ENCODE results near the gene SPTBN1.

The SPTBN1 gene

GRCh38 chr2:54579682-54580620, 123.8 kb downstream of the SPTBN1 start:
- in situ Hi-C loops (cut with HindIII; ENCODE audit: low sequenced_read_pairs) = no loop called here
- no peak for TF ChIP-seq CTCF (IDR thresholded peaks at IDR 0.05; ENCODE audit: low read depth, low read length)
- no peak for DNase-seq (ENCODE audit: low read depth, low spot score)
- no peak overlapping the region for H3K4me3 ChIP-seq (ENCODE audit: low read depth, low read length)

GRCh38 chr2:54581326-54582039, 125.4 kb downstream of the SPTBN1 start:
- no peak for DNase-seq (ENCODE audit: low read depth, low spot score)
- in situ Hi-C loops (cut with HindIII; ENCODE audit: low sequenced_read_pairs) = no loop called here
- no peak for TF ChIP-seq CTCF (IDR thresholded peaks at IDR 0.05; ENCODE audit: low read depth, low read length)
- no peak overlapping the region for H3K4me3 ChIP-seq (ENCODE audit: low read depth, low read length)

GRCh38 chr2:54582987-54583386, 126.9 kb downstream of the SPTBN1 start:
- no peak for DNase-seq (ENCODE audit: low read depth, low spot score)
- H3K4me3 ChIP-seq (ENCODE audit: low read depth, low read length) = no peak overlapping the region
- no peak for TF ChIP-seq CTCF (IDR thresholded peaks at IDR 0.05; ENCODE audit: low read depth, low read length)
- in situ Hi-C loops (cut with HindIII; ENCODE audit: low sequenced_read_pairs) = no loop called here

- no peak for TF ChIP-seq CTCF (IDR thresholded peaks at IDR 0.05; ENCODE audit: low read depth, low read length)
- no peak for DNase-seq (ENCODE audit: low read depth, low spot score)
- in situ Hi-C loops (cut with HindIII; ENCODE audit: low sequenced_read_pairs) = no loop called here
- no peak overlapping the region for H3K4me3 ChIP-seq (ENCODE audit: low read depth, low read length)
Observed at GRCh38 chr2:54584598-54584997, 128.5 kb downstream of the SPTBN1 start.

- no peak overlapping the region for H3K4me3 ChIP-seq (ENCODE audit: low read depth, low read length)
- in situ Hi-C loops (cut with HindIII; ENCODE audit: low sequenced_read_pairs) = no loop called here
- TF ChIP-seq CTCF (IDR thresholded peaks at IDR 0.05; ENCODE audit: low read depth, low read length) = no peak
- no peak for DNase-seq (ENCODE audit: low read depth, low spot score)
Observed at GRCh38 chr2:54585136-54585733, 129.1 kb downstream of the SPTBN1 start.

GRCh38 chr2:54586062-54586461, 129.9 kb downstream of the SPTBN1 start:
- no peak overlapping the region for H3K4me3 ChIP-seq (ENCODE audit: low read depth, low read length)
- TF ChIP-seq CTCF (IDR thresholded peaks at IDR 0.05; ENCODE audit: low read depth, low read length) = no peak
- in situ Hi-C loops (cut with HindIII; ENCODE audit: low sequenced_read_pairs) = no loop called here
- peak; percentile 72 for DNase-seq (ENCODE audit: low read depth, low spot score)

Data from astrocyte of the spinal cord (primary cell).